ENCODE data around the gene SNRPN. TPM values are rescaled to one million over a fixed set of nuclear protein-coding genes. Genes with fewer than 3 reads are reported as not detected.

SNRPN gene
- total RNA-seq: 87.0 and 99.4 TPM in 2 replicates

DNA sequence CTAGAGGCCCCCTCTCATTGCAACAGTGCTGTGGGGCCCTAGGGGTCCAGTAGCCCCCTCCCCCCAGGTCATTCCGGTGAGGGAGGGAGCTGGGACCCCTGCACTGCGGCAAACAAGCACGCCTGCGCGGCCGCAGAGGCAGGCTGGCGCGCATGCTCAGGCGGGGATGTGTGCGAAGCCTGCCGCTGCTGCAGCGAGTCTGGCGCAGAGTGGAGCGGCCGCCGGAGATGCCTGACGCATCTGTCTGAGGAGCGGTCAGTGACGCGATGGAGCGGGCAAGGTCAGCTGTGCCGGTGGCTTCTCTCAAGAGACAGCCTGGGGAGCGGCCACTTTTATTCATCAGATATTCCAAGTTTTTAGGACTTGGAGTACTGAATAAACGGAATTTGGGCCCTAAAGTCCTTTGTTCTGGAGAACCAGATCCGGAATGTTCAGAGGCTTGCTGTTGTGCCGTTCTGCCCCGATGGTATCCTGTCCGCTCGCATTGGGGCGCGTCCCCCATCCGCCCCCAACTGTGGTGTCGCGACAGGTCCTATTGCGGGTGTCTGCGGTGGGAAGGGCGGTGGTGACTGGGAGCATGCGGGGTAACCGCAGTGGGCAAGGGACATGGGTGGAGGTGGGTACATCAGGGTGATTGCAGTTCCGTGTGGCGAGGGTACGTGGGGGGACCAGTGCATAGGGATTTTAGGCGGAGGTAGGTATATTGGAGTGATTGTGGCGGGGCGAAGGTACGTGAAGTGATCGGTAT lies at the start of gene SNRPN, which contains the start of gene SNURF:
SNRPN (plus strand) TSS at position 205 of the 748 bp plus-strand sequence. CDS start 19,467 bp downstream, outside the sequence.
SNURF (plus strand) TSS at position 205 of the 748 bp plus-strand sequence; CDS start at position 267, 62 bp downstream.

Small RNA genes within 50 kb of the gene (small RNA-seq; reads per million reads assigned to genes)
- not detected for gene AC090602.1
- not detected for gene AC124312.4
- not detected for gene AC124312.5

Other genes with a start within 250 kb of the SNRPN start
- 11.4 and 11.7 TPM in 2 replicates for gene SNURF, start within 50 bp of the SNRPN start, total RNA-seq